Measurements from ENCODE around the gene ARSI. TPM values are rescaled to one million over a fixed set of nuclear protein-coding genes. Genes with fewer than 3 reads are reported as not detected.

The ARSI gene
- total RNA-seq, 1 experiment from 2014 or later = not detected

Other genes with a start within 250 kb of the ARSI start
- gene CSF1R, start 216.4 kb downstream of the ARSI start, total RNA-seq (2014; rRNA removed; shearing (Covaris generic); ENCODE audit: low replicate concordance) = not detected in 2 replicates
- 1.4 and 16.3 TPM in 2 replicates for gene PDGFRB, start 147.1 kb downstream of the ARSI start, total RNA-seq (2014; rRNA removed; shearing (Covaris generic); ENCODE audit: low replicate concordance)
- gene CDX1, start 136.1 kb downstream of the ARSI start, total RNA-seq (2014; rRNA removed; shearing (Covaris generic); ENCODE audit: low replicate concordance) = not detected in 2 replicates
- not detected in 2 replicates for gene SLC6A7, start 112.8 kb downstream of the ARSI start, total RNA-seq (2014; rRNA removed; shearing (Covaris generic); ENCODE audit: low replicate concordance)
- not detected in 2 replicates for gene CAMK2A, start 13.1 kb downstream of the ARSI start, total RNA-seq (2014; rRNA removed; shearing (Covaris generic); ENCODE audit: low replicate concordance)
- 46.0 and 53.1 TPM in 2 replicates for gene TCOF1, start 54.8 kb upstream of the ARSI start, total RNA-seq (2014; rRNA removed; shearing (Covaris generic); ENCODE audit: low replicate concordance)
- 29.4 and 30.7 TPM in 2 replicates for gene CD74, start 110.0 kb upstream of the ARSI start, total RNA-seq (2014; rRNA removed; shearing (Covaris generic); ENCODE audit: low replicate concordance)
- 3,085 and 3,454 TPM in 2 replicates for gene RPS14, start 146.8 kb upstream of the ARSI start, total RNA-seq (2014; rRNA removed; shearing (Covaris generic); ENCODE audit: low replicate concordance)
- gene NDST1, start 205.2 kb upstream of the ARSI start, total RNA-seq (2014; rRNA removed; shearing (Covaris generic); ENCODE audit: low replicate concordance) = 42.3 and 58.2 TPM in 2 replicates

Data from Caki2 (cell line).